DMS53 (cell line): ENCODE results near the gene PCGF6.
"Not testable (repeated sequence)": the region's sequence is repeated elsewhere in the genome, so short reads cannot be mapped to it uniquely, and the experiment has no call there.

Experiments
- DNase-seq: peaks from one replicate; lab custom pipeline; 2025; lab: John Stamatoyannopoulos, UW

The PCGF6 gene, protein sequence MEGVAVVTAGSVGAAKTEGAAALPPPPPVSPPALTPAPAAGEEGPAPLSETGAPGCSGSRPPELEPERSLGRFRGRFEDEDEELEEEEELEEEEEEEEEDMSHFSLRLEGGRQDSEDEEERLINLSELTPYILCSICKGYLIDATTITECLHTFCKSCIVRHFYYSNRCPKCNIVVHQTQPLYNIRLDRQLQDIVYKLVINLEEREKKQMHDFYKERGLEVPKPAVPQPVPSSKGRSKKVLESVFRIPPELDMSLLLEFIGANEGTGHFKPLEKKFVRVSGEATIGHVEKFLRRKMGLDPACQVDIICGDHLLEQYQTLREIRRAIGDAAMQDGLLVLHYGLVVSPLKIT

DNA sequence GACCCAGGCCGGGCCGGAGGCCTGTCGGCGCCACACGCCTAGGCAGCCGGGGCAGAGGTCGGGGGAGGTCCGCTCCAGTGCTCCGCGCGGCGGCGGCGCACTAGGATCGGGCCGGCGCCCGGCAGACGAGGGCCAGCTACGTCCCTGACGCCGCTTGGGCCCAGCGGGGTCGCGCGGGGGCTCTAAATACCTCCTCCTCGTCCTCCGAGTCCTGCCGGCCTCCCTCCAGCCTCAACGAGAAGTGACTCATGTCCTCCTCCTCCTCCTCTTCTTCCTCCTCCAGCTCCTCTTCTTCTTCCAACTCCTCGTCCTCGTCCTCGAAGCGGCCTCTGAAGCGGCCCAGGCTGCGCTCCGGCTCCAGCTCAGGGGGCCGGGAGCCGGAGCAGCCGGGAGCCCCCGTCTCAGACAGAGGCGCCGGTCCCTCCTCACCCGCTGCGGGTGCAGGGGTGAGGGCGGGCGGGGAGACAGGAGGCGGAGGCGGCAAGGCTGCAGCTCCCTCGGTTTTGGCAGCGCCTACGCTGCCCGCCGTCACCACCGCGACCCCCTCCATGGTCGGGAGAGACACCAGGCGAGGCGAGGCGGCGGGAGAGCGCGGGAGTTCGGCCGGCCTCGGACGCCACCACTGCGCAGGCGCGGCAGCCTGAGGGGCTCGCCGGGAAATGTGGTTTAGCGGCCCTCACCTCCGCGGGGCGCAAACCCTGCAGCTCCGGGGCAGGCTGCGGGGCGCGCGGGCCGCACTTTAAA is at the start of gene PCGF6:
PCGF6 (minus strand) TSS at position 624 of the 744 bp plus-strand sequence; CDS start at position 550, 74 bp downstream.
- peak; percentile 89 for DNase-seq

DNA sequence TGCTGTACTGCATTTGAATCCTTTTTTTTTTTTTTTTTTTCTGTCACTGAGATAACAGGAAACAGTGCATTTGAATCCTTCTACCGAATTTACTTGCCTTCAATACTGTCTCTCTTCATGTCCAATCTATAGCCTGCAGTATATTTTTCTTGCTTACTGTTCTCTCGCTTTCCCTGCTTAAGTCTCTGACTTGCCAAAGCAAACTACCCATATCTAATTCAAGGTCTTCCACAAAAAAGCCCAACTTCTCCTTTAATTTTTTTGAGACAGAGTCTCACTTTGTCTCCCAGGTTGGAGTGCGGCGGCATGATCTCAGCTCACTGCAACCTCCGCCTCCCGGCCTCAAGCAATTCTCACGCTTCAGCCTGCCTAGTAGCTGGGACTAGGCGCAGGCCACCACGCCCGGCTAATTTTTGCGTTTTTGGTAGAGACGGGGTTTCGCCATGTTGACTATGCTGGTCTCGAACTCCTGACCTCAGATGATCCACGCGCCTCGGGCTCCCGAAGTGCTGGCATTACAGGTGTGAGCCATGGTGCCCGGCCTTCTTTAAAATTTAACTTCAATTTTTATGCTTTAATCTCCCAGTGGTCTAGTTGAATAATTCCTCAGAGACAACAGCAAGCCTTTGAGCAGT is 46.4 kb upstream of the PCGF6 start:
- peak; percentile 27 for DNase-seq

DNA sequence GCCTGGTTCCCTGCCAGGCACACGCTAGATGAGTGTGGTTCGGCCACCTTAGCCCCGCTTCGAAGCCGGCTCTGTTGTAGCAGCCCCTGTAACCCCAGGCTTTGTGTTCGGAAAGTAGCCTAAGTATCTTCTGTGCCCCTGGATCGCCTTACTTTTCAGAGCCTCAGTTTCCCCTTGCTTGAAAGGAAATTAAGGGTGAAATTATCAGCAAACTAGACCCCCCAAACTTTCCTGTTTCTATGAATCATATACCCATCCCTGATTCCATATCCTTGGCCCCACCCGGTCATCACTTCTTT is 45.8 kb upstream of the PCGF6 start:
- no peak for DNase-seq

DNA sequence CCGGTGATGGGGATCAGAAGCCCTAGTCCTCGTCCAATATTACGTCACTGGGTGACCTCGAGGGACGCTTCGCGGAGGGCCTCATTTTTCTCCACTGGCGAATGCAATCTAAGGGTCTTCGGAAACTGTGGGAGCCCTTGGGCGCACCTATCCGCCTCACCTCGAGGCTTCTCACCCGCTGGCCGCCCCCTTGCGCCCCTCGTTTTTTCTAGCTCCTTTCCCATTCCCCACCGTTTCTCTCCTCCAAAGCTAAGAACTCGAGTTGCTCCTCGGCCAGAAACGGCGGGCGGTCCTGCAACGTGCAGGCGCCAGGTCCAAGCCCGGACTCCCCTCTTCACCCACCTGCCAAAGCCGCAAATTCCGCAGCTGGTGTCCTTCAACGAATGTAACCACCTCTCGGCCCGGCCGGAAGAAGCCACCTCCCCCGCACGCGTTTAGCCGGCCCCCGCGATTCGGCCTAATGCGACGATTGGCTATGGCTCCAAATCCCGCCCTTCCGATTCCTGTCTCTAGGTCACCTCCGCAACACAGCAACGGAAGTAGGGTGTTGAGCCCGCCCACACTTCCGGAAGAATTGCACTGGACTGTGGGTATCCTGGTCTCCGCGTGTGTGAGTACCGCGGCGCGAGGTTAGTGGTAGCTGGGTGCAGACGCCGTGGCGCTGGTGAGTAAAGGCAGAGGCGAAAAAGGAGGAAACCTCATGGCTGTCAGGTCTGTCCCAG is 45.3 kb upstream of the PCGF6 start, which contains the start of the genes ATP5MK and PDCD11:
ATP5MK (minus strand) TSS at position 409 of the 722 bp plus-strand sequence. CDS start 4,018 bp downstream, outside the sequence.
PDCD11 (plus strand) TSS at position 560 of the 722 bp plus-strand sequence. CDS start 1,801 bp downstream, outside the sequence.
- peak; percentile 99 for DNase-seq

DNA sequence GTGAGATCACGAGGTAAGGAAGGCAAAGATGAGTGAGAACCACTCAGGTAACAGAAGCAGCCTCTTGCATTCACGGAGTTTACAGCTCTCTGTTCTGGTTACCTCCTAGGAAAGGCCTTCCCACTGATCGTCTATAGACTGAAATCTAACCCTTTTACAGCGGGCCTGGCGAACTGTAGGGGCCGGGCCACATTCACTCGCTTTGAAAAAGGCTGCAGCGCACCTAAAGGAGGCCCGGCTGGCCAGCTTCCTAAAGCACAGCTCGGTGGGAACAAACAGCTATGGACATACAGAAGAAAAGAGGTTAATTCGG is 44.8 kb upstream of the PCGF6 start:
- peak; percentile 48 for DNase-seq

DNA sequence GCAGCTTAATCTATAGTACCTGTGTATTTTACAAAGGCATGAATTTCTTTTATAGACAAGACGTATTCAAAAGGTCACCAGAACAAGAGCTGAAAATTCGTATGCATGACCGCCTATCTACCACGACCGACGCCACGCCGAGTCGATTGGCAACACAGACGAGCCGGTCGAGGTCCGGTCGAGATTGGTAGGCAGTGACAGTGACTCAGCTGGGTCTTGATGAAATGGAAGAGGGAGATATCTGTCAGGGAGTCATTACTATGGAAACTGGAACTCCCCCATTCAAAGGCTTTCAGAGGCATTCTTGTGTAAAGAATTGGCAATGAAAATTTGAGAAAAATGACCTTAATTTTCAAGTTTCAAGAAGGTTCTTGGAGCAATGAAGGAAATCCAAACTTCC is 43.2 kb upstream of the PCGF6 start:
- no peak for DNase-seq

DNA sequence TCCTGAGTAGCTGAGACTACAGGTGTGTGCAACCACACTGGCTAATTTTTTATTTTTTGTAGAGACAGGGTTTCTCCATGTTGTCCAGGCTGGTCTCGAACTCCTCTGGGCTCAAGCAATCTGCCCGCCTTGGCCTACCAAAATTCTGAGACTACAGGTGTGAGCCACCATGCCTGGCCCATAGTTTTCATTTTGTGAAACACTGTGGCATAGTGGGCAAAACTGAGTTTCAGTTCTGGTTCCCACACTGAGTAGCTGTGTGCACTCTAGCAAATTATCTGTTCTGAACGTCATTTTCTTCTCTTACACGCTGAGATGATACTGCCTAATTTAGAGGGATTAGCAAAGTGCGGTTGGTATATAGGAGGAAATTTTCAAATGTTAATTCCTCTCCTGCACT is 31.8 kb upstream of the PCGF6 start:
- DNase-seq, result no peak

DNA sequence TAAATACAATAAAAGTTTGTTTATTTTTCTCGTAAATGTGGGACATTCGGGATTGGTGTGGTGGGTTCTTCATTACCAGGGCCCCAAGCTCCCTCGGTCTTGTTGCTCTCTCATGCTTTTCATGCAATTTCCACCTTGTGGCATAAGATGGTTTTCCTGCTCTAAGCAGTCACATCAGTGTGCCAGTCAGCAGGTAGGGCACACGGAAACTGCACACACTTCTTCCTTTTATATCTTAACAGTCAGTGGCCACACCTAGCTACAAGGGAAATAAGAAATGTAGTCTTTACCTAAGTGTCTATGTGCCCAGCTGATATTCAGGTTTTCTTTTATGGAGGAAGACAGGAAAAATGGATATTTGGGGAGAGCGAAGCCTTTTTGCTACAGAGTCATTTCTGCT is 23.3 kb upstream of the PCGF6 start:
- no peak for DNase-seq

DNA sequence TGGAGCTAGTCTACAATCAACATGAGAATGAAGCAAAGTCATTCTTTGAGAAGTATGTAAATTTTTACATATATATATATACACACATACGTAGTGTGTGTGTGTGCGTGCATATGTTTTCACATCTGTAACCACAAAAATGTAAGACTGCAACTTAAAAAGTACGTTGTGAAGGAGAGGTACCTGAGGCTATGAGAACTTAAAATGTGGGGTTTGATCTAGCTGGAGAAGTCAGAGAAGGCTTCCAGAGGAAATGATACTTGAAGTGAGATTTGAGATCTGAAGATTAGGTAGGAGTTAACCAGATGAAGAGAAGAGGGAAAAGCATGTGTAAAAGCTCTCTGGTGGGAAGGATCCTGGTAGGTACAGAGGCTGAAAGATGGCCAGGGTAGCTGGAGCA is 22.6 kb upstream of the PCGF6 start:
- DNase-seq, result no peak

DNA sequence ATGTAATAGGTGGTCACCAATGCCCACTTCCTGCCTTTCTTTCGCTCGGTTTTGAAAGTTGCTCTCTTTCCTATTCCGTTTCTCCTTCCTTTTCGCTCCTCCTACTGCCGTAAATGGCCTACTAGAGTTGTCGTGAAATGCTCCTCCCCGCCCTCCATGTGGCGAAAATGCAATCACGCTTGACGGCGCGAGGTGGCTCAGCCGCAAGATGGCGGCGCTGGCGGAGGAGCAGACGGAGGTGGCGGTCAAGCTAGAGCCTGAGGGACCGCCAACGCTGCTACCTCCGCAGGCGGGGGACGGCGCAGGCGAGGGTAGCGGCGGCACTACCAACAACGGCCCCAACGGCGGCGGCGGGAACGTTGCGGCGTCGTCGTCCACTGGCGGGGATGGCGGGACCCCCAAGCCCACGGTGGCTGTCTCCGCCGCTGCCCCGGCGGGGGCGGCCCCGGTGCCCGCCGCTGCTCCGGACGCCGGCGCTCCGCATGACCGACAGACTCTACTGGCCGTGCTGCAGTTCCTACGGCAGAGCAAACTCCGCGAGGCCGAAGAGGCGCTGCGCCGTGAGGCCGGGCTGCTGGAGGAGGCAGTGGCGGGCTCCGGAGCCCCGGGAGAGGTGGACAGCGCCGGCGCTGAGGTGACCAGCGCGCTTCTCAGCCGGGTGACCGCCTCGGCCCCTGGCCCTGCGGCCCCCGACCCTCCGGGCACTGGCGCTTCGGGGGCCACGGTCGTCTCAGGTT is 17.0 kb upstream of the PCGF6 start, which contains the start of gene TAF5:
TAF5 (plus strand) TSS at position 195 of the 737 bp plus-strand sequence; CDS start at position 209, 14 bp downstream.
- DNase-seq, result peak; percentile 98

DNA sequence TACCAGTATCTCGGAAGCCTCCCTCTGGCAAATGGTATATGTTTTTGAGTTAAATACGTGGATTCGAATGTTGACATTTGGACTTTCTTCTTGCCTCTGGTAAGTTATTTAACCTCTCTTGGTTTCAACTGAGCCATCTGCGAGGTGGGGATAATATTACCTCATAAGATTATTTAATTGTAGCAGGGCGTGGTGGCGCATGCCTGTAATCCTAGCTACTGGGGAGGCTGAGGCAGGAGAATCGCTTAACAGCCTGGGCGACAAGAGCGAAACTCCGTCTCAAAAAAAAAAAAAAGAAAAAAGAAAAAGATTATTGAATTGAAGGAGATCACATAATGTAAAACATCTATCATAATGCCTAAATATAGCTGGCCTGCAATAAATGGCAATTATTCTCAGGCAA is 16.4 kb upstream of the PCGF6 start:
- peak; percentile 65 for DNase-seq

DNA sequence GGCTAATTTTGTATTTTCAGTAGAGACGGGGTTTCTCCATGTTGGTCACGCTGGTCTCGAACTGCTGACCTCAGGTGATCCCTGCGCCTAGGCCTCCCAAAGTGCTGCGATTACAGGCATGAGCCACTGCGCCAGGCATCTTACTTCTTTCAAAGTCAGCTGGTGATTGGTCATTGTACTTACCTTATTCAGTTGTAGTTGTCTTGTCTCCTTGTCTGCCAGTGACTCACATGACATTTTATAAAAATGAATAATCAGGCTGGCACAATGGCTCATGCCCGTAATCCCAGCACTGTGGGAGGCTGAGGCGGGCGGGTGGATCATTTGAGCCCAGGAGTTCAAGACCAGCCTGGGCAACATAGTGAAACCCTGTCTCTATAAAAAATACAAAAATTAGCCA is 9.9 kb upstream of the PCGF6 start:
- DNase-seq, result peak; percentile 59

DNA sequence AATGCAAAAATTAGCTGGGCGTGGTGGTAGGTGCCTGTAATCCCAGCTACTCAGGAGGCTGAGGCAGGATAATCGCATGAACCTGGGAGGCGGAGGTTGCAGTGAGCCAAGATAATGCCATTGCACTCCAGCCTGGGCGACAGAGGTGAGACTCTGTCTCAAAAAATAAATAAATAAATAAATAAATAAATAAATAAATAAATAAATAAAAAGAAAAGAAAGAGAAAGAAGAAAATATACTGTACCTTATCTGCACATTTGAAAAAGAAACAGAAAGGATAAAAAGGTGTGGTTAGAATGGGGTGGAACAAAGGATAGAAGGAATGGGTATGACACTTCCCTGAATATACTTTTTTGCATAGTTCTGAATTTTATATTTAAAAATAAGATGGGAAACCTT is 8.6 kb upstream of the PCGF6 start:
- DNase-seq, result peak; percentile 33

DNA sequence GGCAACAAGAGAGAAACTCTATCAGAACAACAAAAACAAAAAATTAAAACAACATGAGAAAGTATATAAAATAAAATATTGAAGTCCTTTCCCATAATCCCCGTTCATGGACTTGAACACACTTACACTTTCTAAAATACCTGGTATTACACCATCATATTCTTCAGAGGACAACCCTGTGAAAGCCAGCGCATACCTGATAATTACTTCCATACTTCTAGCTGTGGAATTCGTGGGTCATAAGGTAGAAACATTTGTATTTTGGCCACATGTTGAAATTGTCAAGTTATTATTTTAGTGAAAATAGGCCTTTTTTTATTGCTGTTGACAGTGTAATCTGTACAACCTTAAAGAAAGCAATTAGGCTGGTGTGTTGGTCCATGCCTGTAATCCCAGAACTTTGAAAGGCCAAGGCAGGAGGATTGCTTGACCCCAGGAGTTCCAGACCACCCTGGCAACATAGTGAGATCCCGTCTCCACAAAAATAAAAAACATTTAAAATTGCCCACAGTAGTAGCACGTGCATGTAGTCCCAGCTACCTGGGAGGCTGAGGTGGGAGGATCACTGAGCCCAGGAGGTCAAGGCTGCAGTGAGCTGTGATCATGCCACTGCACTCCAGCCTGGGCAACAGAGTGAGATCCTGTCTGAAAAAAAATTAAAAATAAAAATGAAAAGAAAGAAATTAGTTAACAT is 5.1 kb upstream of the PCGF6 start:
- no peak for DNase-seq

DNA sequence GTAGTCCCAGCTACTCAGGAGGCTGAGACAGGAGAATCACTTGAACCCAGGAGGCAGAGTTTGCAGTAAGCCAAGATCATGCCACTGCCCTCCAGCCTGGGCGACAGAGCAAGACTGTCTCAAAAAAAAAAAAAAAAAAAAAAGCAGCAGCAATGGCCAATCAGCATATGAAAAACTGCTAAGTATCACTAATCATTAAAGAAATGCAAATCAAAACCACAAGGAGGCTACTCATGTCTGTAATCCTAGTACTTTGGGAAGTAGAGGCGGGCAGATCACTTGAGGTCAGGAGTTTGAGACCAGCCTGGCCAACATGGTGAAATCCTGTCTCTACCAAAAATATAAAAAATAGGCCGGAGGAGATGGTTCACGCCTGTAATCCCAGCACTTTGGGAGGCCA is 3.6 kb upstream of the PCGF6 start:
- not testable (repeated sequence) for DNase-seq

DNA sequence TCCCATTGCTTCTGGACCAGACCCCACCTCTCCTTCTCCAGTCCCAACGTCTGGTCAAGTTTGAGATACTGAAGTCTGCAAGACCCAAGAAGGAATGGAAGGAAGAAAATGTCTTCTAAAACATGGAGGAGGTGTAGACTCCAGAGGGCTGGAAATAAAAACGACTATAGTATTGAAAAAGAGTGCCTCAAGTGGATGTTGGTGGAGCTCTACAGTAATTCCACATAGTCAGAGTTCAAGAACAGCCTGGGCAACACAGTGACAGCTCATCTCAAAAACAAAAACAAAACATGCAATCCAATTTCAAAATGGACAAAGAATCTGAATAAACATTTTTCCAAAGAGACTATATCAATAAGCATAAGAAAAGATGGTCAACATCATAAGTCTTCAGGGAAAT is 2.3 kb upstream of the PCGF6 start:
- DNase-seq, result peak; percentile 18

DNA sequence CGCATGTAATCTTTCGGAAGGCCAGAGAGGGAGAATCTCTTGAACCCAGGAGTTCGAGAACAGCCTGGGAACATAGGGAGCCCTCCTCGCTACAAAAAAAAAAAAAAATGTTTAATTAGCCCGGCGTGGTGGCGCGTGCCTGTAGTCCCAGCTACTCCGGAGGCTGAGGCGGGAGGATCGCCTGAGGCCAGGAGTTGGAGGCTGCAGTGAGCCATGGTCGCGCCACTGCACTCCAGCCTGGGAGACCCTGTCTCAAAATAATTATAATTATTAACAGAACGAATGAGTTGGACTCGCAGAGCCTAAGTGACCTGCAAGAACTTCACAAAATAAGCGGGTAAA is 794 bp downstream of the PCGF6 start:
- DNase-seq, result no peak

DNA sequence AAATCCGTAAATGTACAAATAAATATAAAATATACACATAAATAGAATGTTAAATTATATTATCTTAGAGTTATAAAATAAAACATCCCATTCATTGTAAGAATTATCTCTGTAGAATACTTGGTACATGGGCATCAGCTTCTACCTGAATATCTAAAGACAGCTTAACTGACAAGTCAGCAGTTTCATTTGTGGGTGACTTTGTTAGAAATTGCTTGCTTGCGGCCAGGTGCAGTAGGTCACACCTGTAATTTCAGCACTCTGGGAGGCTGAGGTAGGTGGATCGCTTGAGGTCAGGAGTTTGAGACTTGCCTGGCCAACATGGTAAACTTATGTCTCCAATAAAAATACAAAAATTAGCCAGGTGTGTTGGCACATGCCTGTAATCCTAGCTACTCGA is 14.6 kb downstream of the PCGF6 start:
- no peak for DNase-seq

DNA sequence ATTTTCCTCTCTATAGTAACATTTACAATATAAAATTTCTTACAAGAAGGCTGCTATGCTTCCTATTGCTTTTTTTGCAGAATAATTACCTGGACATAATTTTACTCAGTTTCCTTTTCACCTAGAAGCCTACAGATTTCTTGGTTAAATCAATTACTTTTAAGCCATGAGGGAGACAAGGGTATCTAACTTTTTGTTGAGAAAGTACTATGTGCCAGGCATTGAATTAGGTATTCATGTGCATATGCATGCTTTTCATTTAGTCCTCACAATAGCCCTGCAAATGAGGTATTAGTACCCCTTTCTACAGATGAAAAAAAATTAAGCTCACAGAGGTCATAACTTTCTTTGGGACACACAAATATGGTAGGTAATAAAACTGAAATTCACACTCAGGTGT is 16.4 kb downstream of the PCGF6 start:
- no peak for DNase-seq

DNA sequence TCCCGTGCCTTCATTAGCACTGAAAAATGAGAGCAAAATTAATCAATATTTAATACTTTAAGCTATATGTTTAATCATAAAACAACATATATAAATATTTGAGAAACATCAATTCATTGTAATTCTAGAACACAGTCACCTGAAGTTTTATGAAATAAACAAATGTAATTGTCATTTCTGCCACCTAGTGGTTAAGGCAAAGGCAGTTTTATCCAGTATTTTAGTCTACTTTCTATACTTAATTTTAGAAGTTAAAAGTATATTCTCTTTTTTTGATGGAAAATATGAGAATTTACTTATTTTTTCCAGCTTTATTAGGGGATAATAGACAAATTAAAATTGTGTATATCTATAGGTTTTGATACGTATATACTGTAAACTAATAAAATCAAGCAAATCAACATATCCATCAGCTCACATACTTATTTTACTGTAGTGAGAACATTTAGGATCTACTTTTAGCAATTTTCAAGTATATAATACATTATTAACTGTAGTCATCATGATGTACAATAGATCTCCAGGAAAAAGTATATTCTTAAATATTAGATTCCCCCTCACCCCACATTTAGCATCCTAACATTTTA is 16.9 kb downstream of the PCGF6 start:
- DNase-seq, result peak; percentile 46

DNA sequence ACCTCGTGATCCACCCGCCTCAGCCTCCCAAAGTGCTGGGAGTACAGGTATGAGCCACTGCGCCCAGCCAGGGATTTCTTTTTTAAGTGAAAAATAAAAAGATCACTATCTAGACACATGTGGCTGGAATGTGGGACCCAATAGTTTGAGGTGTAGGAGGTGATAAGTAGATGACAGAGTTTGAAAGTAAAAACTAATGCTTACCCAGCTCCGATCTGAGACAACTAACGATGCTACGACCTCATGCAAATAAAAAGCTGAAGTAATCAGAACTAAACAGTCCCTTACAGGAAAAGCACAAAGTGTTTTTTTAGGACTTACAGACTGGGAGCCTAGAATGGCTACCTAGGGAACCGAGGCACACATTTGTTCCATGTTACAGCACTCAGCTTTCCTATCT is 23.0 kb downstream of the PCGF6 start:
- no peak for DNase-seq
